ENCODE measurements around the gene RNPEPL1. TPM values are rescaled to one million over a fixed set of nuclear protein-coding genes. Genes with fewer than 3 reads are reported as not detected.

Gene RNPEPL1
- total and polyA plus RNA-seq, 2 experiments from 2014 or later = 6.0 to 21.0 TPM

DNA sequence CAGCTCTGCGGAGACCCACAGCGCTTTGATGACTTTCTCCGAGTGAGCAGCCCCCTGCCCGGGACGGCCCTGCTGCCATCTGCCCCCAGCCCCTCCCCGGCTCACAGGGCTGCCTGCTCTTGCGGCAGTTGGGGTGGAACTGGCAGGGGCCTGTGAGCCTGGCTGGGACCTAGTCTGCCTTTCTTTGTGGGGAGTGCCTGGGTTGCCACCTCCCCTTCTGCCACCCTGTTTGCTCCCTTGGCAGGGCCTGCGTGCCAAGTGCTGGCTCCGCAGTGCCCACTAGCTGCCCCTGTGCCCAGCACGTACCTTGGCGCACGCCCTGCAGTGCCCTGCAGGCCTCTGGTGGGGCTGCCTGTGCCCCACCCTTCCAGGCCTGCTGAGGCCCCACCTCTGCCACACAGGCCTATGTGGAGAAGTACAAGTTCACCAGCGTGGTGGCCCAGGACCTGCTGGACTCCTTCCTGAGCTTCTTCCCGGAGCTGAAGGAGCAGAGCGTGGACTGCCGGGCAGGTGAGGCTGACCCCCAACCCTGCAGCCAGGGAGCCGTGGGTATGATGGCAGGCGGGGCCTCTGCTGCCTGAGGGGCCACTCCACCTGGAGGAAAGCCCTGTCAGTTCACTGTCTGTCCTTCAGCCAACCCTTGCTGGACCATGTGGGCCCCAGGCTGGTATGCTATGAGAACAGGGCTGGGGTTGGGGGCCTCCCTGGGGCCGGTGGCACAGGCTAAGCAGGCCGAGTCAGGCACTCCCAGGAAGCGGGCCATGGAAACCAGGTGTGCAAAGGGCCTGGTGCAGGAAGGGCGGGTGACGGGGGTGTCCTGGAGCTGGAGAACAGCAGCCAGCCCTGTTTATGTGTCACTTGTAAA is 7.0 kb downstream of the RNPEPL1 start:
- no peaks in the 10 kb centered on the region for H3K36me3 Mint-ChIP-seq (ENCODE audit: low read depth)

DNA sequence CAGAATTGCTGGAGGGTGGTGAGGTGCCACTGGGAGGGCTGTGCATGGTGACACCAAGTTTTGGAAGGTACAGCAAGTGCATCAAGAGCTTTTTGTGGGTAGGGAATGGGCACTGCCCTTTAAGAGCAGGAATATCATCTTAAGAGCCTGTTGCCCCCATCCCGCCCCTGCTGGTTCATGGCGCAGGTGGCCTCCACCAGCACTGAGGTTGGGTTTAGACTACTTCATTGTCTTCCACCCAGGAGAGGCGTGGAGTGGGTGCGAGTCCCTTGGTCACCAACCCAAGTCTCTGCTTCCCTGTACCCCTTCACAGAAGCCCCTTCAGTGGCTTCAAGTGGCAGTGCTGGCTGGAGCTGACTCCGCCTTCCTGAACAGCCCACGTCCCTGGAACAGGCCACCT is 7.8 kb downstream of the RNPEPL1 start:
- DNase-seq (ENCODE audit: low spot score) (no peak), ATAC-seq (no peak)
- Mint-ChIP-seq H3K4me1 (peaks cover 10% of the 10 kb centered on the region), H3K9me3 (no peaks in the 10 kb centered on the region), H3K36me3 (ENCODE audit: low read depth) (no peaks in the 10 kb centered on the region), H3K4me3 (no peak overlapping the region), H3K27ac (no peak overlapping the region), H3K27me3 (ENCODE audit: insufficient read depth, low read depth, poor library complexity) (peaks cover 18% of the 10 kb centered on the region)
- Histone ChIP-seq H3K9me2 (ENCODE audit: insufficient read depth) (no peaks in the 10 kb centered on the region), H3K27me3 (ENCODE audit: insufficient read depth) (no peaks in the 10 kb centered on the region), H3K4me3 (no peak overlapping the region), H3K36me3 (ENCODE audit: insufficient read depth) (no peaks in the 10 kb centered on the region), H3K27ac (ENCODE audit: low read depth) (no peak overlapping the region), H3K79me2 (replicated peaks; ENCODE audit: insufficient read depth) (peaks cover 4% of the 10 kb centered on the region; the same call in 1 of the 2 replicates), H3K4me1 (ENCODE audit: insufficient read depth) (no peaks in the 10 kb centered on the region), H3F3A (replicated peaks; ENCODE audit: low read depth) (0 out of 2 replicates have a peak, but pooled peaks cover 2% of the 10 kb centered on the region), H2AFZ (no peak overlapping the region), H3K4me2 (no peak overlapping the region), H4K20me1 (replicated peaks; ENCODE audit: insufficient read depth) (peaks cover 12% of the 10 kb centered on the region)
- TF ChIP-seq, protein P1, sequence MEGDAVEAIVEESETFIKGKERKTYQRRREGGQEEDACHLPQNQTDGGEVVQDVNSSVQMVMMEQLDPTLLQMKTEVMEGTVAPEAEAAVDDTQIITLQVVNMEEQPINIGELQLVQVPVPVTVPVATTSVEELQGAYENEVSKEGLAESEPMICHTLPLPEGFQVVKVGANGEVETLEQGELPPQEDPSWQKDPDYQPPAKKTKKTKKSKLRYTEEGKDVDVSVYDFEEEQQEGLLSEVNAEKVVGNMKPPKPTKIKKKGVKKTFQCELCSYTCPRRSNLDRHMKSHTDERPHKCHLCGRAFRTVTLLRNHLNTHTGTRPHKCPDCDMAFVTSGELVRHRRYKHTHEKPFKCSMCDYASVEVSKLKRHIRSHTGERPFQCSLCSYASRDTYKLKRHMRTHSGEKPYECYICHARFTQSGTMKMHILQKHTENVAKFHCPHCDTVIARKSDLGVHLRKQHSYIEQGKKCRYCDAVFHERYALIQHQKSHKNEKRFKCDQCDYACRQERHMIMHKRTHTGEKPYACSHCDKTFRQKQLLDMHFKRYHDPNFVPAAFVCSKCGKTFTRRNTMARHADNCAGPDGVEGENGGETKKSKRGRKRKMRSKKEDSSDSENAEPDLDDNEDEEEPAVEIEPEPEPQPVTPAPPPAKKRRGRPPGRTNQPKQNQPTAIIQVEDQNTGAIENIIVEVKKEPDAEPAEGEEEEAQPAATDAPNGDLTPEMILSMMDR (conservative IDR thresholded peaks at IDR 0.05; ENCODE audit: low read depth in 2 of 2) = no peak
- TF ChIP-seq, protein P2, sequence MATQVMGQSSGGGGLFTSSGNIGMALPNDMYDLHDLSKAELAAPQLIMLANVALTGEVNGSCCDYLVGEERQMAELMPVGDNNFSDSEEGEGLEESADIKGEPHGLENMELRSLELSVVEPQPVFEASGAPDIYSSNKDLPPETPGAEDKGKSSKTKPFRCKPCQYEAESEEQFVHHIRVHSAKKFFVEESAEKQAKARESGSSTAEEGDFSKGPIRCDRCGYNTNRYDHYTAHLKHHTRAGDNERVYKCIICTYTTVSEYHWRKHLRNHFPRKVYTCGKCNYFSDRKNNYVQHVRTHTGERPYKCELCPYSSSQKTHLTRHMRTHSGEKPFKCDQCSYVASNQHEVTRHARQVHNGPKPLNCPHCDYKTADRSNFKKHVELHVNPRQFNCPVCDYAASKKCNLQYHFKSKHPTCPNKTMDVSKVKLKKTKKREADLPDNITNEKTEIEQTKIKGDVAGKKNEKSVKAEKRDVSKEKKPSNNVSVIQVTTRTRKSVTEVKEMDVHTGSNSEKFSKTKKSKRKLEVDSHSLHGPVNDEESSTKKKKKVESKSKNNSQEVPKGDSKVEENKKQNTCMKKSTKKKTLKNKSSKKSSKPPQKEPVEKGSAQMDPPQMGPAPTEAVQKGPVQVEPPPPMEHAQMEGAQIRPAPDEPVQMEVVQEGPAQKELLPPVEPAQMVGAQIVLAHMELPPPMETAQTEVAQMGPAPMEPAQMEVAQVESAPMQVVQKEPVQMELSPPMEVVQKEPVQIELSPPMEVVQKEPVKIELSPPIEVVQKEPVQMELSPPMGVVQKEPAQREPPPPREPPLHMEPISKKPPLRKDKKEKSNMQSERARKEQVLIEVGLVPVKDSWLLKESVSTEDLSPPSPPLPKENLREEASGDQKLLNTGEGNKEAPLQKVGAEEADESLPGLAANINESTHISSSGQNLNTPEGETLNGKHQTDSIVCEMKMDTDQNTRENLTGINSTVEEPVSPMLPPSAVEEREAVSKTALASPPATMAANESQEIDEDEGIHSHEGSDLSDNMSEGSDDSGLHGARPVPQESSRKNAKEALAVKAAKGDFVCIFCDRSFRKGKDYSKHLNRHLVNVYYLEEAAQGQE (IDR thresholded peaks at IDR 0.05; ENCODE audit: unreplicated experiment) = no peak
- TF ChIP-seq EZH2phosphoT487 (IDR thresholded peaks at IDR 0.05; ENCODE audit: unreplicated experiment) = no peak
- no peak for TF ChIP-seq EZH2 (IDR thresholded peaks at IDR 0.05; ENCODE audit: low read depth, unreplicated experiment)
- no peak for TF ChIP-seq ZNF331 (CRISPR knock-in tag; IDR thresholded peaks at IDR 0.05; ENCODE audit: low read depth)

More for the DNA sequence above, 7.0 kb downstream of the RNPEPL1 start:
- H3K9me2 ChIP-seq (ENCODE audit: insufficient read depth) = no peaks in the 10 kb centered on the region
- no peak overlapping the region for H3K27ac ChIP-seq (ENCODE audit: low read depth)
- Mint-ChIP-seq H3K27me3 (ENCODE audit: insufficient read depth, low read depth, poor library complexity) (peaks cover 21% of the 10 kb centered on the region), H3K4me1 (peaks cover 8% of the 10 kb centered on the region), H3K27ac (no peak overlapping the region), H3K9me3 (no peaks in the 10 kb centered on the region), H3K4me3 (no peak overlapping the region)
- no peaks in the 10 kb centered on the region for H3K36me3 ChIP-seq (ENCODE audit: insufficient read depth)
- no peaks in the 10 kb centered on the region; the same call in 1 of the 2 replicates for H3K79me2 ChIP-seq (replicated peaks; ENCODE audit: insufficient read depth)
- no peak overlapping the region for H3K4me2 ChIP-seq
- no peak for ATAC-seq
- H2AFZ ChIP-seq = no peak overlapping the region
- 0 out of 2 replicates have a peak, but pooled peaks cover 2% of the 10 kb centered on the region for H3F3A ChIP-seq (replicated peaks; ENCODE audit: low read depth)
- no peak overlapping the region for H3K4me3 ChIP-seq
- peaks cover 5% of the 10 kb centered on the region; the same call in 1 of the 2 replicates for H4K20me1 ChIP-seq (replicated peaks; ENCODE audit: insufficient read depth)
- DNase-seq (ENCODE audit: low spot score) = no peak
- no peaks in the 10 kb centered on the region for H3K4me1 ChIP-seq (ENCODE audit: insufficient read depth)
- 0 out of 2 replicates have a peak, but pooled peaks cover under 1% of the 10 kb centered on the region for H3K27me3 ChIP-seq (ENCODE audit: insufficient read depth)
- TF ChIP-seq POLR2AphosphoS5 (IDR thresholded peaks at IDR 0.05; ENCODE audit: low read depth) = no peak
- no peak for TF ChIP-seq JUNB (IDR thresholded peaks at IDR 0.05; ENCODE audit: unreplicated experiment)
- no peak for TF ChIP-seq ZNF331 (CRISPR knock-in tag; IDR thresholded peaks at IDR 0.05; ENCODE audit: low read depth)
- TF ChIP-seq CREB1 (CRISPR knock-in tag; IDR thresholded peaks at IDR 0.05; ENCODE audit: low read depth) = no peak
- TF ChIP-seq, protein P3, sequence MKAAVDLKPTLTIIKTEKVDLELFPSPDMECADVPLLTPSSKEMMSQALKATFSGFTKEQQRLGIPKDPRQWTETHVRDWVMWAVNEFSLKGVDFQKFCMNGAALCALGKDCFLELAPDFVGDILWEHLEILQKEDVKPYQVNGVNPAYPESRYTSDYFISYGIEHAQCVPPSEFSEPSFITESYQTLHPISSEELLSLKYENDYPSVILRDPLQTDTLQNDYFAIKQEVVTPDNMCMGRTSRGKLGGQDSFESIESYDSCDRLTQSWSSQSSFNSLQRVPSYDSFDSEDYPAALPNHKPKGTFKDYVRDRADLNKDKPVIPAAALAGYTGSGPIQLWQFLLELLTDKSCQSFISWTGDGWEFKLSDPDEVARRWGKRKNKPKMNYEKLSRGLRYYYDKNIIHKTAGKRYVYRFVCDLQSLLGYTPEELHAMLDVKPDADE (IDR thresholded peaks at IDR 0.05) = no peak
